ENCODE data around the gene DCXR. TPM values are rescaled to one million over a fixed set of nuclear protein-coding genes. Genes with fewer than 3 reads are reported as not detected.

The DCXR gene
- polyA plus RNA-seq, 10 donors: 20.6 to 42.5 (median 35.0) TPM

Other genes with a start within 250 kb of the DCXR start
- under 1 TPM in 1 of 10 donors, not detected in 9; 0.10 TPM for gene GCGR, start 233.5 kb downstream of the DCXR start, polyA plus RNA-seq (ENCODE audit: insufficient read length in 10 of 10)
- gene MCRIP1, start 204.4 kb downstream of the DCXR start, polyA plus RNA-seq (ENCODE audit: insufficient read length in 10 of 10): 100 to 1,000 TPM in 5 of 10 donors, 10 to 100 TPM in 5; 67.2 to 139 (median 102) TPM
- 10 to 100 TPM; 13.2 to 84.6 (median 36.4) TPM for gene PPP1R27, start 202.6 kb downstream of the DCXR start, polyA plus RNA-seq (ENCODE audit: insufficient read length in 10 of 10)
- 100 to 1,000 TPM; 359 to 534 (median 424) TPM for gene P4HB, start 177.2 kb downstream of the DCXR start, polyA plus RNA-seq (ENCODE audit: insufficient read length in 10 of 10)
- 100 to 1,000 TPM; 128 to 225 (median 163) TPM for gene ARHGDIA, start 166.4 kb downstream of the DCXR start, polyA plus RNA-seq (ENCODE audit: insufficient read length in 10 of 10)
- gene ALYREF, start 146.1 kb downstream of the DCXR start, polyA plus RNA-seq (ENCODE audit: insufficient read length in 10 of 10): 10 to 100 TPM; 49.7 to 81.7 (median 60.7) TPM
- gene ANAPC11, start 146.0 kb downstream of the DCXR start, polyA plus RNA-seq (ENCODE audit: insufficient read length in 10 of 10): 100 to 1,000 TPM in 4 of 10 donors, 10 to 100 TPM in 6; 77.7 to 136 (median 93.3) TPM
- gene NPB, start 135.5 kb downstream of the DCXR start, polyA plus RNA-seq (ENCODE audit: insufficient read length in 10 of 10): 1 to 10 TPM in 2 of 10 donors, under 1 TPM in 5, not detected in 3; 0.13 to 1.2 (median 0.64) TPM
- 10 to 100 TPM in 6 of 10 donors, 1 to 10 TPM in 4; 7.9 to 14.0 (median 10.2) TPM for gene PCYT2, start 126.3 kb downstream of the DCXR start, polyA plus RNA-seq (ENCODE audit: insufficient read length in 10 of 10)
- 1 to 10 TPM; 5.3 to 9.4 (median 6.9) TPM for gene SIRT7, start 119.5 kb downstream of the DCXR start, polyA plus RNA-seq (ENCODE audit: insufficient read length in 10 of 10)
- 10 to 100 TPM; 12.3 to 14.8 (median 13.9) TPM for gene MAFG, start 110.0 kb downstream of the DCXR start, polyA plus RNA-seq (ENCODE audit: insufficient read length in 10 of 10)
- 100 to 1,000 TPM in 1 of 10 donors, 10 to 100 TPM in 9; 52.3 to 103 (median 61.8) TPM for gene PYCR1, start 100.4 kb downstream of the DCXR start, polyA plus RNA-seq (ENCODE audit: insufficient read length in 10 of 10)
- 10 to 100 TPM in 9 of 10 donors, 1 to 10 TPM in 1; 8.9 to 29.8 (median 22.3) TPM for gene MYADML2, start 90.5 kb downstream of the DCXR start, polyA plus RNA-seq (ENCODE audit: insufficient read length in 10 of 10)
- 1 to 10 TPM; 1.5 to 4.2 (median 2.8) TPM for gene NOTUM, start 76.5 kb downstream of the DCXR start, polyA plus RNA-seq (ENCODE audit: insufficient read length in 10 of 10)
- 10 to 100 TPM; 15.5 to 28.4 (median 21.6) TPM for gene ASPSCR1, start 60.1 kb downstream of the DCXR start, polyA plus RNA-seq (ENCODE audit: insufficient read length in 10 of 10)
- 10 to 100 TPM; 26.6 to 42.8 (median 31.0) TPM for gene CENPX, start 14.8 kb downstream of the DCXR start, polyA plus RNA-seq (ENCODE audit: insufficient read length in 10 of 10)
- 10 to 100 TPM in 3 of 10 donors, 1 to 10 TPM in 7; 5.3 to 12.7 (median 8.5) TPM for gene LRRC45, start 14.4 kb downstream of the DCXR start, polyA plus RNA-seq (ENCODE audit: insufficient read length in 10 of 10)
- 10 to 100 TPM in 2 of 10 donors, 1 to 10 TPM in 8; 4.7 to 27.6 (median 8.2) TPM for gene RAC3, start 6.0 kb downstream of the DCXR start, polyA plus RNA-seq (ENCODE audit: insufficient read length in 10 of 10)
- 10 to 100 TPM; 18.2 to 39.0 (median 29.2) TPM for gene RFNG, start 14.1 kb upstream of the DCXR start, polyA plus RNA-seq (ENCODE audit: insufficient read length in 10 of 10)
- 10 to 100 TPM; 60.4 to 72.8 (median 66.1) TPM for gene GPS1, start 14.2 kb upstream of the DCXR start, polyA plus RNA-seq (ENCODE audit: insufficient read length in 10 of 10)
- gene DUS1L, start 28.1 kb upstream of the DCXR start, polyA plus RNA-seq (ENCODE audit: insufficient read length in 10 of 10): 10 to 100 TPM; 43.1 to 61.5 (median 53.2) TPM
- gene FASN, start 60.5 kb upstream of the DCXR start, polyA plus RNA-seq (ENCODE audit: insufficient read length in 10 of 10): 10 to 100 TPM; 17.6 to 47.7 (median 28.6) TPM
- 10 to 100 TPM; 15.7 to 32.8 (median 22.1) TPM for gene CCDC57, start 175.1 kb upstream of the DCXR start, polyA plus RNA-seq (ENCODE audit: insufficient read length in 10 of 10)
- 10 to 100 TPM; 20.2 to 39.1 (median 23.3) TPM for gene SLC16A3, start 191.3 kb upstream of the DCXR start, polyA plus RNA-seq (ENCODE audit: insufficient read length in 10 of 10)
- 10 to 100 TPM; 60.6 to 74.0 (median 65.9) TPM for gene CSNK1D, start 236.0 kb upstream of the DCXR start, polyA plus RNA-seq (ENCODE audit: insufficient read length in 10 of 10)